ENCODE results near the gene PDE8A.

Gene PDE8A

GRCh38 chr15:85099195-85099803 is 117.6 kb downstream of the PDE8A start:
- peak; percentile 65 to 73 for DNase-seq

GRCh38 chr15:85100186-85100937 is 118.7 kb downstream of the PDE8A start:
- DNase-seq, result no peak

- DNase-seq, result no peak
Measured at GRCh38 chr15:85104584-85104983, 122.9 kb downstream of the PDE8A start.

- no peak for DNase-seq
Measured at GRCh38 chr15:85108136-85108535, 126.5 kb downstream of the PDE8A start.

- DNase-seq, result no peak
Measured at GRCh38 chr15:85109333-85109732, 127.7 kb downstream of the PDE8A start.

- DNase-seq, result peak; percentile 57 to 98
Measured at GRCh38 chr15:85112997-85113396, 131.3 kb downstream of the PDE8A start.

GRCh38 chr15:85114886-85115285 is 133.2 kb downstream of the PDE8A start:
- no peak for DNase-seq

GRCh38 chr15:85116066-85116465 is 134.4 kb downstream of the PDE8A start:
- no peak for DNase-seq

GRCh38 chr15:85116494-85116893 is 134.8 kb downstream of the PDE8A start:
- no peak for DNase-seq

- no peak for DNase-seq
Measured at GRCh38 chr15:85116925-85117646, 135.4 kb downstream of the PDE8A start.

GRCh38 chr15:85118173-85118572 is 136.5 kb downstream of the PDE8A start:
- DNase-seq, result no peak

- no peak for DNase-seq
Measured at GRCh38 chr15:85118581-85118980, 136.9 kb downstream of the PDE8A start.

- peak; percentile 27 to 44 for DNase-seq
Measured at GRCh38 chr15:85120351-85121113, 138.9 kb downstream of the PDE8A start.

- no peak for DNase-seq
Measured at GRCh38 chr15:85124173-85124572, 142.5 kb downstream of the PDE8A start.

- DNase-seq, result no peak
Measured at GRCh38 chr15:85125056-85125661, 143.5 kb downstream of the PDE8A start.

- DNase-seq, result no peak
Measured at GRCh38 chr15:85128621-85129020, 147.0 kb downstream of the PDE8A start.

GRCh38 chr15:85129881-85130280 is 148.2 kb downstream of the PDE8A start:
- no peak for DNase-seq

- DNase-seq, result no peak
Measured at GRCh38 chr15:85131915-85132314, 150.3 kb downstream of the PDE8A start.

GRCh38 chr15:85133709-85134108 is 152.1 kb downstream of the PDE8A start:
- no peak for DNase-seq

- no peak for DNase-seq
Measured at GRCh38 chr15:85137489-85138168, 156.0 kb downstream of the PDE8A start.

GRCh38 chr15:85139391-85139790 is 157.7 kb downstream of the PDE8A start:
- no peak for DNase-seq

GRCh38 chr15:85141726-85142125 is 160.1 kb downstream of the PDE8A start:
- no peak for DNase-seq

All from hippocampal formation (tissue), 2 donors.